Glutamatergic neuron (in vitro differentiated cells): ENCODE data around the gene MAPK1. TPM values are rescaled to one million over a fixed set of nuclear protein-coding genes. Genes with fewer than 3 reads are reported as not detected.

ENCODE experiments used
- DNase-seq: peaks from one replicate; pipeline ENCODE4 v3.0.0; 2022
- H3K27ac Mint-ChIP-seq: one replicate; pipeline ENCODE4 v1.8.0; 2020; ENCODE audit warnings: mild to moderate bottlenecking, mixed read lengths, inconsistent platforms; ENCODE audit not compliant: unreplicated experiment
- H3K27me3 Mint-ChIP-seq: one replicate; pipeline ENCODE4 v1.8.0; 2020; ENCODE audit warnings: mild to moderate bottlenecking, moderate library complexity, mixed read lengths, inconsistent platforms; ENCODE audit not compliant: unreplicated experiment
- H3K36me3 Mint-ChIP-seq: one replicate; pipeline ENCODE4 v1.8.0; 2020; ENCODE audit warnings: mild to moderate bottlenecking, mixed read lengths, inconsistent platforms; ENCODE audit not compliant: unreplicated experiment
- H3K4me1 Mint-ChIP-seq: one replicate; pipeline ENCODE4 v1.8.0; 2020; ENCODE audit warnings: mild to moderate bottlenecking, low read depth, mixed read lengths, inconsistent platforms; ENCODE audit not compliant: unreplicated experiment
- H3K4me3 Mint-ChIP-seq: one replicate; pipeline ENCODE4 v1.8.0; 2020; ENCODE audit warnings: mild to moderate bottlenecking, mixed read lengths, inconsistent platforms; ENCODE audit not compliant: unreplicated experiment
- H3K9me3 Mint-ChIP-seq: one replicate; pipeline ENCODE4 v1.8.0; 2020; ENCODE audit warnings: mild to moderate bottlenecking, moderate library complexity, mixed read lengths, inconsistent platforms; ENCODE audit not compliant: unreplicated experiment
- total RNA-seq: library from RNA; stranded (reverse); fragmentation: NEBNext Ultra II Directional; extraction: Animal tissue kit (Norgen Biotek cat#: 25700); gene quantifications from one replicate; pipeline ENCODE4 v1.2.1, GENCODE V29; 2021; ENCODE audit not compliant: unreplicated experiment
- TF ChIP-seq, protein P1 (sequence below): fragments of 200-600 bp; sonication (generic); IDR thresholded peaks from one replicate; pipeline ENCODE4 v1.5.0; 2021; ENCODE audit not compliant: partially characterized antibody, unreplicated experiment

The MAPK1 gene
- total RNA-seq, 1 donor from 2014 or later: 148 TPM

DNA sequence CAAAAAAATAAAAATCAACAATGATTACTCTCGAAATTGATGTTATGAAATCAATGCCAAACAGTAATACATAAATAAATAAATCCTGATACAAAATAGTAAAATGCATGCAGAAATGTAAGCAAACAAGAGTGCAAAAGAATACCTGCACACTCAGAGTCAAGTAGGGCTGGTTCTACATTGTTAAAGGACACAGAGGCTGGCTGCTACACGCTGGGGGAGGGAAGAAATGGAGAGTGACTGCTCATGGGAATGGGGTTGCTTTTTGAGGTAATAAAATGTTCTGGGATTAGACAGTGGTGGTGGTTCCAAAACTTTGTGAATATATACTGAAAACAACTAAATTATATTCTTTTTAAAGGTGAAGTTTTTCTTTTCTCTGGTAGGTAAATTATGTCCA lies 32.1 kb downstream of the MAPK1 start:
- Mint-ChIP-seq H3K36me3 (no peaks in the 10 kb centered on the region), H3K4me3 (no peak overlapping the region), H3K27ac (no peak overlapping the region), H3K4me1 (peaks cover 33% of the 10 kb centered on the region), H3K9me3 (no peaks in the 10 kb centered on the region), H3K27me3 (no peaks in the 10 kb centered on the region)
- TF ChIP-seq, protein P1, sequence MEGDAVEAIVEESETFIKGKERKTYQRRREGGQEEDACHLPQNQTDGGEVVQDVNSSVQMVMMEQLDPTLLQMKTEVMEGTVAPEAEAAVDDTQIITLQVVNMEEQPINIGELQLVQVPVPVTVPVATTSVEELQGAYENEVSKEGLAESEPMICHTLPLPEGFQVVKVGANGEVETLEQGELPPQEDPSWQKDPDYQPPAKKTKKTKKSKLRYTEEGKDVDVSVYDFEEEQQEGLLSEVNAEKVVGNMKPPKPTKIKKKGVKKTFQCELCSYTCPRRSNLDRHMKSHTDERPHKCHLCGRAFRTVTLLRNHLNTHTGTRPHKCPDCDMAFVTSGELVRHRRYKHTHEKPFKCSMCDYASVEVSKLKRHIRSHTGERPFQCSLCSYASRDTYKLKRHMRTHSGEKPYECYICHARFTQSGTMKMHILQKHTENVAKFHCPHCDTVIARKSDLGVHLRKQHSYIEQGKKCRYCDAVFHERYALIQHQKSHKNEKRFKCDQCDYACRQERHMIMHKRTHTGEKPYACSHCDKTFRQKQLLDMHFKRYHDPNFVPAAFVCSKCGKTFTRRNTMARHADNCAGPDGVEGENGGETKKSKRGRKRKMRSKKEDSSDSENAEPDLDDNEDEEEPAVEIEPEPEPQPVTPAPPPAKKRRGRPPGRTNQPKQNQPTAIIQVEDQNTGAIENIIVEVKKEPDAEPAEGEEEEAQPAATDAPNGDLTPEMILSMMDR: no peak
- no peak for DNase-seq

DNA sequence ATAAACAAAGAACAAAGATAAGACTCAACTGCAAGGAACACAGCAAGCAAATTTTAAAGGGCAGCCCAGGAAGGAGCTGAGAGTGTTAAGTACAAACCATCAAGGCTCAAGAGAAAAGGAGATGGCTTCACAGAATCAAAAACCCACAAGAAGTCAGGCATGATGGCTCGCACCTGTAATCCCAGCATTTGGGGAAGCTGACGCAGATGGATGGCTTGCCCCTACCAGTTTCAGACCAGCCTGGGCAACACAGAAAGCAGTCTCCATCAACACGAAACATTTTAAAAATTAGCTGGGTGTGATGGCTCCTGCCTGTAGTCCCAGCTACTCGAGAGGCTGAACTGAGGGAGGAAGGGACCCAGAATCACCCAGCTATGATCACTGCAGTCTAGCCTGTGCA lies 32.6 kb downstream of the MAPK1 start:
- Mint-ChIP-seq H3K9me3 (no peaks in the 10 kb centered on the region), H3K27me3 (no peaks in the 10 kb centered on the region), H3K4me3 (peak overlapping the region; percentile 2), H3K4me1 (peaks cover 33% of the 10 kb centered on the region), H3K36me3 (no peaks in the 10 kb centered on the region), H3K27ac (no peak overlapping the region)
- TF ChIP-seq, protein P1: no peak
- DNase-seq: no peak

- no peaks in the 10 kb centered on the region for H3K36me3 Mint-ChIP-seq
- H3K4me1 Mint-ChIP-seq: peaks cover 29% of the 10 kb centered on the region
- H3K9me3 Mint-ChIP-seq: no peaks in the 10 kb centered on the region
- H3K27ac Mint-ChIP-seq: no peak overlapping the region
- TF ChIP-seq, protein P1: no peak
- H3K27me3 Mint-ChIP-seq: peaks cover 1% of the 10 kb centered on the region
- H3K4me3 Mint-ChIP-seq: no peak overlapping the region
- no peak for DNase-seq
These were observed 34.9 kb downstream of the MAPK1 start for GRCh38 chr22:21832291-21833290.

DNA sequence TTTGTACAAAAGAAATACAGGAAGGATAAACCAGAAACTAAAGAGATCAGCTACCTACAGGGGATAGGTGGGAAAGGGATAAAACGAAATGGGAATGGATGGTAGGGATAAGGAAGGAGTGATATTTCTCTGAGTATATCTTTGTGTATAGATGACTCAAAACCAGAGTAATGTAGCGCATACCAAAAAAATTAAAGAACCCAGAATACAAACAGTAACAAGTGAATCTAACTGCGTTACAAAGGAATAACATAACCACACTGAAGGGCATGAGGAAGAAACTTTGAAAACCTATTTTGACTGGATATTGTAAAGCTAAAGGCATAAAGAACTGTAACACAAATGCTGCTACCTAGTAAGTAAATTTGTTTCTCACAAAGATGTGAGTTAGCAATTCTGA lies 37.9 kb downstream of the MAPK1 start:
- Mint-ChIP-seq H3K27me3 (peaks cover 1% of the 10 kb centered on the region), H3K4me3 (no peak overlapping the region), H3K9me3 (no peaks in the 10 kb centered on the region), H3K36me3 (no peaks in the 10 kb centered on the region), H3K4me1 (peaks cover 10% of the 10 kb centered on the region), H3K27ac (no peak overlapping the region)
- TF ChIP-seq, protein P1: no peak
- no peak for DNase-seq

- Mint-ChIP-seq H3K27ac (no peak overlapping the region), H3K27me3 (peaks cover 1% of the 10 kb centered on the region), H3K4me1 (peaks cover 13% of the 10 kb centered on the region), H3K4me3 (no peak overlapping the region), H3K36me3 (no peaks in the 10 kb centered on the region), H3K9me3 (no peaks in the 10 kb centered on the region)
- TF ChIP-seq, protein P1: no peak
- no peak for DNase-seq
These were observed 39.2 kb downstream of the MAPK1 start for GRCh38 chr22:21828268-21828638.
